Natural killer cell (primary cell): ENCODE results near the gene DYDC2. TPM values are rescaled to one million over a fixed set of nuclear protein-coding genes. Genes with fewer than 3 reads are reported as not detected.

Experiments
- ATAC-seq, 3 donors: fragments of 150-1000 bp in 2 of 3; fragments of 200-7000 bp in 1 of 3; cut with Tn5 transposase; 1 replicate in 1 of 3; 2 replicates in 2 of 3; pipeline ENCODE4 v1.10.0; 2021; ENCODE audit warnings: mild to moderate bottlenecking in 2 of 3, moderate library complexity in 2 of 3
- DNase-seq, 2 donors: peaks; one replicate each; pipeline versions ENCODE4 v3.0.0 to v3.0.0-alpha.2; 2013 to 2021; ENCODE audit warnings: mixed read lengths in 1 of 2
- H3K27ac ChIP-seq: one replicate; pipeline ENCODE4 v1.5.1; 2013; ENCODE audit warnings: mild to moderate bottlenecking, low read length
- H3K27me3 ChIP-seq: one replicate; pipeline ENCODE4 v1.6.1; 2013; ENCODE audit warnings: low read length; ENCODE audit not compliant: control insufficient read depth, insufficient read depth
- H3K36me3 ChIP-seq: one replicate; pipeline ENCODE4 v1.6.1; 2013; ENCODE audit warnings: low read length; ENCODE audit not compliant: control insufficient read depth, insufficient read depth
- H3K4me1 ChIP-seq: one replicate; pipeline ENCODE4 v1.6.1; 2013; ENCODE audit warnings: low read length; ENCODE audit not compliant: control insufficient read depth, insufficient read depth
- H3K4me3 ChIP-seq: one replicate; pipeline ENCODE4 v1.5.1; 2013; ENCODE audit warnings: low read length
- H3K9me3 ChIP-seq: one replicate; pipeline ENCODE4 v1.6.1; 2013; ENCODE audit warnings: low read length; ENCODE audit not compliant: control insufficient read depth, insufficient read depth
- H3K27ac Mint-ChIP-seq, 2 donors: one replicate each; pipeline ENCODE4 v1.8.0; 2022; ENCODE audit warnings: mild to moderate bottlenecking in 2 of 2, mixed read lengths in 2 of 2, moderate library complexity in 1 of 2
- H3K27me3 Mint-ChIP-seq, 2 donors: one replicate each; pipeline ENCODE4 v1.8.0; 2022; ENCODE audit warnings: low read depth in 2 of 2, mixed read lengths in 2 of 2
- H3K36me3 Mint-ChIP-seq: one replicate; pipeline ENCODE4 v1.8.0; 2022; ENCODE audit warnings: mixed read lengths
- H3K4me1 Mint-ChIP-seq, 2 donors: one replicate each; pipeline ENCODE4 v1.8.0; 2022; ENCODE audit warnings: mixed read lengths in 2 of 2
- H3K4me3 Mint-ChIP-seq: one replicate; pipeline ENCODE4 v1.8.0; 2022; ENCODE audit warnings: mild to moderate bottlenecking, moderate library complexity, mixed read lengths
- H3K9me3 Mint-ChIP-seq, 2 donors: one replicate each; pipeline ENCODE4 v1.8.0; 2022; ENCODE audit warnings: mixed read lengths in 2 of 2
- CTCF ChIP-seq: fragments of 200-600 bp; IDR thresholded peaks from one replicate; pipeline ENCODE4 v1.8.0; 2022; ENCODE audit warnings: antibody characterized with exemption
- whole genome bisulfite sequencing: methylation state at CpG from one replicate; pipeline ENCODE4 v1.1.7; 2013; ENCODE audit warnings: missing lambda C conversion rate; ENCODE audit not compliant: insufficient coverage; 5-methylcytosine and 5-hydroxymethylcytosine counted together
- intact Hi-C: fragments of 100-400 bp; cut with micrococcal nuclease; formaldehyde crosslinking; loops from one replicate; pipeline ENCODE4 v1.14.2; 2022
- total RNA-seq, 4 donors: library from RNA; stranded (reverse); fragments of 120-200 nt in 1 of 4; gene quantifications; one replicate each; pipeline versions ENCODE4 v1.2.3 to v1.2.4, GENCODE V29; 2013 to 2022

Gene DYDC2
- total RNA-seq, 3 donors from 2014 or later (not counting 1 experiment from before 2014, with no cell fraction given) = not detected

- WGBS = 89% methylated on average over 6 of the region's 6 CpGs
Observed at GRCh38 chr10:80392250-80392649, 35.7 kb downstream of the DYDC2 start.

GRCh38 chr10:80394358-80394916, 37.9 kb downstream of the DYDC2 start:
- Mint-ChIP-seq H3K27ac (no peak overlapping the region), H3K9me3 (no peaks in the 10 kb centered on the region), H3K27me3 (peaks cover 0 to 14% of the 10 kb centered on the region in 2 donors), H3K4me3 (no peak overlapping the region), H3K4me1 (no peaks in the 10 kb centered on the region), H3K36me3 (no peaks in the 10 kb centered on the region)
- no peaks in the 10 kb centered on the region for H3K36me3 ChIP-seq
- ATAC-seq (no peak), DNase-seq (no peak)
- no peaks in the 10 kb centered on the region for H3K9me3 ChIP-seq
- H3K4me3 ChIP-seq = no peak overlapping the region
- 93% methylated on average over 2 of the region's 2 CpGs for WGBS
- intact Hi-C loops = no loop called here
- H3K27ac ChIP-seq = no peak overlapping the region
- no peaks in the 10 kb centered on the region for H3K27me3 ChIP-seq
- TF ChIP-seq CTCF = no peak
- H3K4me1 ChIP-seq = no peaks in the 10 kb centered on the region

More at GRCh38 chr10:80392250-80392649, 35.7 kb downstream of the DYDC2 start:
- ATAC-seq = no peak
- H3K4me3 ChIP-seq = no peak overlapping the region
- no peaks in the 10 kb centered on the region for H3K27me3 ChIP-seq
- DNase-seq = no peak
- intact Hi-C loops = no loop called here
- H3K27ac ChIP-seq = no peak overlapping the region
- H3K9me3 ChIP-seq = no peaks in the 10 kb centered on the region
- no peaks in the 10 kb centered on the region for H3K36me3 Mint-ChIP-seq
- no peaks in the 10 kb centered on the region for H3K4me1 Mint-ChIP-seq
- peaks cover 2% of the 10 kb centered on the region for H3K4me1 ChIP-seq
- no peak overlapping the region for H3K4me3 Mint-ChIP-seq
- peaks cover 0 to 14% of the 10 kb centered on the region in 2 donors for H3K27me3 Mint-ChIP-seq
- no peak overlapping the region for H3K27ac Mint-ChIP-seq
- H3K36me3 ChIP-seq = no peaks in the 10 kb centered on the region
- no peaks in the 10 kb centered on the region for H3K9me3 Mint-ChIP-seq
- no peak for TF ChIP-seq CTCF

- Mint-ChIP-seq H3K9me3 (no peaks in the 10 kb centered on the region), H3K4me3 (no peak overlapping the region), H3K27me3 (peaks cover 0 to 10% of the 10 kb centered on the region in 2 donors), H3K27ac (no peak overlapping the region), H3K36me3 (no peaks in the 10 kb centered on the region), H3K4me1 (no peaks in the 10 kb centered on the region)
- WGBS = 96% methylated on average over 2 of the region's 2 CpGs
- TF ChIP-seq CTCF = no peak
- H3K4me1 ChIP-seq = no peaks in the 10 kb centered on the region
- ATAC-seq (no peak), DNase-seq (no peak)
- no peaks in the 10 kb centered on the region for H3K27me3 ChIP-seq
- H3K36me3 ChIP-seq = no peaks in the 10 kb centered on the region
- H3K27ac ChIP-seq = no peak overlapping the region
- no peaks in the 10 kb centered on the region for H3K9me3 ChIP-seq
- intact Hi-C loops = no loop called here
- no peak overlapping the region for H3K4me3 ChIP-seq
Observed at GRCh38 chr10:80397014-80397413, 40.4 kb downstream of the DYDC2 start.
